ENCODE measurements around the gene LY6G5B.

DNA sequence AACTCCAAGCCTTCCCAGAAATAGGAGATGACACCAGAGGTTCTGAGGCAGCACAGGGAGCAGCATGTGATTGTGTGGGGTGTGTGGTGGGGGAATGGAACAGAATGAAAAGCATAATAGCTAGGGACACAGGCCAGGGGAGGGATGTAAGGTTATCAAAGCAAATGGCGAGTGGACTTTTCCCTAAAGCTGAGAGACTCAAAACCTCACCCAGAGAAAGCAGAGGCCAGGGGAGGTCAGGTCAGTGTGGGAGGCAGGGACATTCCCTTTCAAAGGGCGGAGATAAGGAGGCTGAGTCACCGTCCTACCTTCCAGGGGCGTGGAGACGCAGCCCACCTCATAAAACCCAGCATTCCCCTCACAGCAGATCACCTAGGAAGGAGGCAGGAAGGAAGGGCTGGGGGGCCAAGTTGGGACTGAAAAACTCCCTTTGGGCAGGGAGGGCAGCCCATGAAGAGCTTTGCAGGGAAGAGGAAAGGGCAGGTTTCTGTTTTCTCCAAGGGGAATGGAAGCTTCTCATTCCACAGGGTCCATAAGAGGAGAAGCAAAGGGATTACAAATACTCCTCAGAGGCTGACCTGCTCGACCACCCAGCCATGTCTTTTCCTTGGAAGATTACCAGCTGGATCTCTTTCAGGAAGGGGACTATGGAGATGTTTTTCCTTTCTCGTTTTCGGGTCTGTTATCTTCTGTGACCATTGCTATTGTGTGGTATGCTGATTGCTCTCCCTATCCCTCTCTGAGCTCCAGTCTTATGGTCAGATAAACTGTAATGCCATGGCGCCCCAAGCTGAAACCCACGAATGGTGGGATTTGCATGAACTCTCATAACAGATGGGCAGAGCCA is 20.7 kb downstream of the LY6G5B start:
- TF ChIP-seq, protein P1, sequence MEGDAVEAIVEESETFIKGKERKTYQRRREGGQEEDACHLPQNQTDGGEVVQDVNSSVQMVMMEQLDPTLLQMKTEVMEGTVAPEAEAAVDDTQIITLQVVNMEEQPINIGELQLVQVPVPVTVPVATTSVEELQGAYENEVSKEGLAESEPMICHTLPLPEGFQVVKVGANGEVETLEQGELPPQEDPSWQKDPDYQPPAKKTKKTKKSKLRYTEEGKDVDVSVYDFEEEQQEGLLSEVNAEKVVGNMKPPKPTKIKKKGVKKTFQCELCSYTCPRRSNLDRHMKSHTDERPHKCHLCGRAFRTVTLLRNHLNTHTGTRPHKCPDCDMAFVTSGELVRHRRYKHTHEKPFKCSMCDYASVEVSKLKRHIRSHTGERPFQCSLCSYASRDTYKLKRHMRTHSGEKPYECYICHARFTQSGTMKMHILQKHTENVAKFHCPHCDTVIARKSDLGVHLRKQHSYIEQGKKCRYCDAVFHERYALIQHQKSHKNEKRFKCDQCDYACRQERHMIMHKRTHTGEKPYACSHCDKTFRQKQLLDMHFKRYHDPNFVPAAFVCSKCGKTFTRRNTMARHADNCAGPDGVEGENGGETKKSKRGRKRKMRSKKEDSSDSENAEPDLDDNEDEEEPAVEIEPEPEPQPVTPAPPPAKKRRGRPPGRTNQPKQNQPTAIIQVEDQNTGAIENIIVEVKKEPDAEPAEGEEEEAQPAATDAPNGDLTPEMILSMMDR (IDR thresholded peaks at IDR 0.05): no peak
- TF ChIP-seq EZH2 (IDR thresholded peaks at IDR 0.05): no peak
- no peak for TF ChIP-seq EZH2phosphoT487 (IDR thresholded peaks at IDR 0.05)

Measured in neural progenitor cell (in vitro differentiated cells).